K562 (cell line): ENCODE data around the gene BARD1. TPM values are rescaled to one million over a fixed set of nuclear protein-coding genes. Genes with fewer than 3 reads are reported as not detected.

ENCODE experiments used
- ATAC-seq: fragments of 200-7000 bp; cut with Tn5 transposase; 3 replicates; pipeline ENCODE4 v1.9.1; 2020; ENCODE audit warnings: moderate library complexity
- BruUV-seq: library from RNA; stranded (reverse); fragments of 400-500 nt; replicated peaks from 2 replicates; lab custom pipeline; 2021; lab: Mats Ljungman, UMichigan
- CTCF ChIA-PET: fragments of 300-600 bp; formaldehyde crosslinking; extraction: SDS; loops from one replicate; lab custom pipeline; 2021; ENCODE audit warnings: low intra/inter-chr PET ratio; lab: Yijun Ruan, JAX
- POLR2A ChIA-PET: fragments of 300-600, 350-650 bp; sonication (Branson Sonifier 250); formaldehyde crosslinking; extraction: SDS; loops from one replicate; lab custom pipeline; 2021; ENCODE audit warnings: antibody characterized with exemption, inconsistent platforms; lab: Yijun Ruan, JAX
- DNase-seq, 4 experiments: peaks; one replicate each; pipeline versions ENCODE4 v3.0.0 to v3.0.0-alpha.2; 2011 to 2018; ENCODE audit warnings: low spot score in 3 of 4, mixed read lengths in 3 of 4; ENCODE audit errors: extremely low read depth in 1 of 4
- FAIRE-seq: peaks from 2 replicates; lab custom pipeline; 2011; peaks lifted over from hg19 to GRCh38; lab: Jason Lieb, UNC
- H2AFZ ChIP-seq: 2 replicates; pipeline ENCODE4 v1.6.0; 2011; ENCODE audit warnings: low read depth, low read length, control low read depth, inconsistent platforms
- H3K27ac ChIP-seq: fragments of 200-600 bp; 3 replicates; pipeline ENCODE4 v1.8.0; 2011; ENCODE audit warnings: low read depth, mild to moderate bottlenecking, control low read depth, inconsistent platforms, low read length, moderate library complexity, mixed read lengths; ENCODE audit errors: extremely low read depth
- H3K27me3 ChIP-seq, 2 experiments: fragments of 300-600 bp in 1 of 2; 2 replicates in 1 of 2; 3 replicates in 1 of 2; pipeline versions ENCODE4 v1.6.0 to v1.8.0; 2011; ENCODE audit warnings: inconsistent platforms in 2 of 2, low read length in 2 of 2, mild to moderate bottlenecking in 1 of 2, mixed read lengths in 1 of 2, moderate library complexity in 1 of 2; ENCODE audit not compliant: control insufficient read depth in 2 of 2, insufficient read depth in 2 of 2
- H3K36me3 ChIP-seq: fragments of 300-600 bp; 3 replicates; pipeline ENCODE4 v1.8.0; 2011; ENCODE audit warnings: mild to moderate bottlenecking, low read length, inconsistent platforms; ENCODE audit not compliant: control insufficient read depth, insufficient read depth
- H3K4me1 ChIP-seq, 2 experiments: fragments of 200-600 bp in 1 of 2; replicated peaks in 1 of 2; 2 replicates in 1 of 2; 3 replicates in 1 of 2; pipeline versions ENCODE4 v1.5.1 to v1.8.0; 2011; ENCODE audit warnings: inconsistent platforms in 2 of 2, low read length in 2 of 2, mild to moderate bottlenecking in 1 of 2, mixed read lengths in 1 of 2, moderate library complexity in 1 of 2; ENCODE audit not compliant: control insufficient read depth in 2 of 2, insufficient read depth in 2 of 2
- H3K4me2 ChIP-seq: 2 replicates; pipeline ENCODE4 v1.6.1; 2011; ENCODE audit warnings: low read length, control low read depth, inconsistent platforms, mixed read lengths; ENCODE audit not compliant: insufficient read depth
- H3K4me3 ChIP-seq: fragments of 200-600 bp; sonication (generic), shearing (Covaris generic); 2 replicates; pipeline ENCODE4 v1.5.1; 2016; ENCODE audit warnings: control low read depth, inconsistent platforms
- H3K79me2 ChIP-seq: fragments of 200-600 bp; 3 replicates; pipeline ENCODE4 v1.8.0; 2011; ENCODE audit warnings: low read length, inconsistent platforms; ENCODE audit not compliant: control insufficient read depth, insufficient read depth
- H3K9ac ChIP-seq, 2 experiments: 2 replicates each; pipeline versions ENCODE4 v1.6.0 to v1.6.1; 2011; ENCODE audit warnings: low read depth in 2 of 2, low read length in 2 of 2, control low read depth in 1 of 2, inconsistent platforms in 1 of 2, mild to moderate bottlenecking in 1 of 2, mixed read lengths in 1 of 2; ENCODE audit not compliant: insufficient read depth in 1 of 2
- H3K9me1 ChIP-seq: one replicate; pipeline ENCODE4 v1.6.0; 2011; ENCODE audit warnings: inconsistent platforms, mild to moderate bottlenecking, low read length, moderate library complexity; ENCODE audit not compliant: control insufficient read depth, insufficient read depth
- H3K9me3 ChIP-seq: replicated peaks from 2 replicates; pipeline ENCODE4 v1.5.1; 2011; ENCODE audit warnings: low read depth, low read length, inconsistent platforms; ENCODE audit not compliant: control insufficient read depth, insufficient read depth
- H4K20me1 ChIP-seq: replicated peaks from 2 replicates; pipeline ENCODE4 v1.6.1; 2011; ENCODE audit warnings: low read length, inconsistent platforms, mixed read lengths; ENCODE audit not compliant: control insufficient read depth, insufficient read depth
- CXXC5 ChIP-seq: fragments of 250-450 bp; sonication (Bioruptor Pico); IDR thresholded peaks from 2 replicates; pipeline ENCODE4 v1.8.0; 2022; ENCODE audit warnings: inconsistent platforms, mild to moderate bottlenecking, moderate library complexity
- DIDO1 ChIP-seq: fragments of 450-650 bp; IDR thresholded peaks from 2 replicates; pipeline ENCODE4 v1.6.1; 2016; ENCODE audit warnings: low read depth, missing biosample characterization, missing genetic modification characterization
- ESRRB ChIP-seq: fragments of 250-450 bp; sonication (Bioruptor Pico); IDR thresholded peaks from 2 replicates; pipeline ENCODE4 v1.5.0; 2020; ENCODE audit warnings: mild to moderate bottlenecking, moderate library complexity, borderline replicate concordance
- HINFP ChIP-seq: fragments of 450-650 bp; conservative IDR thresholded peaks from 2 replicates; pipeline ENCODE4 v1.6.1; 2016; ENCODE audit warnings: missing genetic modification characterization, low read depth, mild to moderate bottlenecking, control low read depth, missing compliant biosample characterization
- RBM39 ChIP-seq: fragments of 200-400 bp; formaldehyde crosslinking; optimal IDR thresholded peaks from 2 replicates; pipeline ENCODE3; 2018; ENCODE audit warnings: low read depth, low read length
- WGBS: fragments of 100-300 bp; shearing (Covaris generic); methylation state at CpG from one replicate; pipeline ENCODE4 v1.1.6; 2016; ENCODE audit warnings: low coverage, mixed read lengths; ENCODE audit not compliant: insufficient coverage; ENCODE audit errors: missing lambda C conversion rate; 5-methylcytosine and 5-hydroxymethylcytosine counted together
- in situ Hi-C: fragments of 300-500 bp; cut with MboI; formaldehyde crosslinking; loops from 4 replicates; pipeline ENCODE4 v1.15.0; 2018; ENCODE audit warnings: inconsistent platforms, mixed read lengths
- intact Hi-C: fragments of 100-400 bp; cut with micrococcal nuclease; formaldehyde crosslinking; loops from 2 replicates; pipeline ENCODE4 v1.14.2; 2022
- polyA plus RNA-seq, 8 experiments: library from polyadenylated mRNA; depleted of rRNA in 4 of 8; stranded (reverse) in 5 of 8; unstranded in 3 of 8; fragments of >200 nt; fragmentation: Nextera tagmentation in 2 of 8; fragmentation: Illumina TruSeq in 1 of 8; extraction: Ambion mirVana in 2 of 8; extraction: Trizol in 1 of 8; gene quantifications; 2 replicates each; pipeline versions ENCODE4 v1.2.1 to v1.2.3, GENCODE V29; 2011 to 2014; ENCODE audit warnings: inconsistent platforms in 1 of 8, missing spikeins in 1 of 8
- total RNA-seq, 7 experiments: library from RNA; depleted of rRNA in 6 of 7; stranded (reverse); fragments of >200 nt in 6 of 7; fragmentation: Illumina TruSeq in 2 of 7; extraction: Trizol in 2 of 7; gene quantifications; 2 replicates each; pipeline versions ENCODE4 v1.2.1 to v1.2.3, GENCODE V29; 2011 to 2021; ENCODE audit warnings: low replicate concordance in 1 of 7

Gene BARD1
- total and polyA plus RNA-seq, 9 of the 15 experiments (the other 6 are each of a cell fraction or from before 2014, with no cell fraction given): 6.3 to 18.9 (median 11.3) TPM

GRCh38 chr2:214710729-214711128 is 98.8 kb downstream of the BARD1 start:
- CTCF ChIA-PET: no interaction called here
- BruUV-seq: no TSS peak

More at GRCh38 chr2:214710729-214711128, 98.8 kb downstream of the BARD1 start:
- intact Hi-C loops (no loop called here), in situ Hi-C loops (loop anchor here (10.0 kb wide), 1 partner anchor 486 kb away; no protein-coding TSS in a partner anchor)
- Histone ChIP-seq H3K79me2 (no peaks in the 10 kb centered on the region), H3K27me3 (no peaks in the 10 kb centered on the region), H3K4me1 (no peaks in the 10 kb centered on the region), H4K20me1 (no peaks in the 10 kb centered on the region), H3K36me3 (no peaks in the 10 kb centered on the region), H2AFZ (no peak overlapping the region), H3K27ac (no peak overlapping the region), H3K9me3 (no peaks in the 10 kb centered on the region), H3K4me3 (no peak overlapping the region), H3K9me1 (no peaks in the 10 kb centered on the region), H3K4me2 (no peak overlapping the region), H3K9ac (no peak overlapping the region)
- TF ChIP-seq DIDO1: no peak
- TF ChIP-seq CXXC5 (CRISPR knock-in tag): no peak
- TF ChIP-seq ESRRB (CRISPR knock-in tag): no peak
- TF ChIP-seq RBM39: no peak
- TF ChIP-seq HINFP (tag): no peak
- POLR2A ChIA-PET: no interaction called here
- ATAC-seq (no peak), DNase-seq (no peak), FAIRE-seq (no peak)
- WGBS: 0% methylated on average over 2 of the region's 2 CpGs
